ENCODE measurements around the gene TBK1.

The TBK1 gene

GRCh38 chr12:64545081-64545382, 93.1 kb downstream of the TBK1 start:
- DNase-seq (ENCODE audit: low read depth): no peak

GRCh38 chr12:64549108-64549507, 97.2 kb downstream of the TBK1 start:
- no peak for DNase-seq (ENCODE audit: low read depth)

- no peak for DNase-seq (ENCODE audit: low read depth)
Measured at GRCh38 chr12:64550755-64551154, 98.8 kb downstream of the TBK1 start.

GRCh38 chr12:64551676-64552075, 99.8 kb downstream of the TBK1 start:
- no peak for DNase-seq (ENCODE audit: low read depth)
